ENCODE results near the gene EIF2S1. TPM values are rescaled to one million over a fixed set of nuclear protein-coding genes. Genes with fewer than 3 reads are reported as not detected.

Gene EIF2S1
- total RNA-seq, 1 experiment from 2014 or later: 116 TPM

DNA sequence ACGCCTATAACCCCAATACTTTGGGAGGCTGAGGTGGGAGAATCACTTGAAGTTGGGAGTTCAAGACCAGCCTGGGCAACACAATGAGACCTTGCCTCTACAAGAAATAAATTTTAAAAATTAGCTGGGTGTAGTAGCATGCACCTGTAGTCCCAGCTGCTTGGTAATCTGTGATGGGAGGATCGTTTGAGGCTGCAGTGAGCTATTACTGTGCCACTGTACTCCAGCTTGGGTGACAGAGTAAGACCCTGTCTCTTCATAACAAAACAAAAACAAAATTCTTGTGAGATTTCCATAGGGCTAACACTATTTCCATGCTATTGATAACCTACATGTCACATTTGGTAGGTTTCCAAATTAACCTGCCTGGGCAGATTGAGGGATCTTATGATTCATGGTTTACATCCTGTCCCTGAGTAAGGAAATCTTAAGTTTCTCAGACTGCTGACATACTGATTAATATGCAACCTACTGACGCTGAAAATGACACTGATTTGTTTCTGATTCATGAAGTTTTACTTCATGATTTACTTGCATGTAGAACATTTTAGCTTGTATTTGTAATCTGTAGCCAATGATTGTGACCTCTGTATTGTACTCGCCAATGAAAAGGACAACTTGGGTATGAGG, 16.4 kb upstream of the EIF2S1 start:
- intact Hi-C loops (cut with micrococcal nuclease; ENCODE audit: unreplicated experiment): no loop called here
- TF ChIP-seq CTCF (IDR thresholded peaks at IDR 0.05) (no peak), SIN3A (IDR thresholded peaks at IDR 0.05; ENCODE audit: borderline replicate concordance, insufficient read depth, low read depth, low read length) (no peak), TCF7L2 (IDR thresholded peaks at IDR 0.05; ENCODE audit: low read depth, low read length) (no peak), POLR2AphosphoS5 (IDR thresholded peaks at IDR 0.05; ENCODE audit: low read depth, low read length) (no peak)
- TF ChIP-seq, protein P1, sequence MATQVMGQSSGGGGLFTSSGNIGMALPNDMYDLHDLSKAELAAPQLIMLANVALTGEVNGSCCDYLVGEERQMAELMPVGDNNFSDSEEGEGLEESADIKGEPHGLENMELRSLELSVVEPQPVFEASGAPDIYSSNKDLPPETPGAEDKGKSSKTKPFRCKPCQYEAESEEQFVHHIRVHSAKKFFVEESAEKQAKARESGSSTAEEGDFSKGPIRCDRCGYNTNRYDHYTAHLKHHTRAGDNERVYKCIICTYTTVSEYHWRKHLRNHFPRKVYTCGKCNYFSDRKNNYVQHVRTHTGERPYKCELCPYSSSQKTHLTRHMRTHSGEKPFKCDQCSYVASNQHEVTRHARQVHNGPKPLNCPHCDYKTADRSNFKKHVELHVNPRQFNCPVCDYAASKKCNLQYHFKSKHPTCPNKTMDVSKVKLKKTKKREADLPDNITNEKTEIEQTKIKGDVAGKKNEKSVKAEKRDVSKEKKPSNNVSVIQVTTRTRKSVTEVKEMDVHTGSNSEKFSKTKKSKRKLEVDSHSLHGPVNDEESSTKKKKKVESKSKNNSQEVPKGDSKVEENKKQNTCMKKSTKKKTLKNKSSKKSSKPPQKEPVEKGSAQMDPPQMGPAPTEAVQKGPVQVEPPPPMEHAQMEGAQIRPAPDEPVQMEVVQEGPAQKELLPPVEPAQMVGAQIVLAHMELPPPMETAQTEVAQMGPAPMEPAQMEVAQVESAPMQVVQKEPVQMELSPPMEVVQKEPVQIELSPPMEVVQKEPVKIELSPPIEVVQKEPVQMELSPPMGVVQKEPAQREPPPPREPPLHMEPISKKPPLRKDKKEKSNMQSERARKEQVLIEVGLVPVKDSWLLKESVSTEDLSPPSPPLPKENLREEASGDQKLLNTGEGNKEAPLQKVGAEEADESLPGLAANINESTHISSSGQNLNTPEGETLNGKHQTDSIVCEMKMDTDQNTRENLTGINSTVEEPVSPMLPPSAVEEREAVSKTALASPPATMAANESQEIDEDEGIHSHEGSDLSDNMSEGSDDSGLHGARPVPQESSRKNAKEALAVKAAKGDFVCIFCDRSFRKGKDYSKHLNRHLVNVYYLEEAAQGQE (IDR thresholded peaks at IDR 0.05; ENCODE audit: insufficient read depth in 1 of 2, low read depth in 2 of 2, low read length in 1 of 2): no peak
- POLR2A ChIA-PET: interaction anchor here (0.7 kb wide), 1 partner anchor 91 kb away, joined by 6 read pairs; no protein-coding TSS in a partner anchor
- no TSS peak for BruUV-seq (replicated peaks)
- Histone ChIP-seq H3K9me3 (ENCODE audit: control insufficient read depth, insufficient read depth, low read depth, low read length) (no peaks in the 10 kb centered on the region), H3K4me3 (ENCODE audit: low read depth in 2 of 2, low read length in 2 of 2) (no peak overlapping the region), H3K4me1 (ENCODE audit: control insufficient read depth, insufficient read depth, low read length) (no peaks in the 10 kb centered on the region), H3K36me3 (ENCODE audit: control insufficient read depth, insufficient read depth, low read length) (peaks cover 11% of the 10 kb centered on the region), H3K27ac (ENCODE audit: low read length) (no peak overlapping the region), H3K27me3 (ENCODE audit: control insufficient read depth, insufficient read depth, low read length) (no peaks in the 10 kb centered on the region)
- no peak for ATAC-seq
- no peak for DNase-seq (ENCODE audit: low read depth, low spot score)
- CTCF ChIA-PET: no interaction called here
- in situ Hi-C loops (cut with HindIII; ENCODE audit: low pct_unique_long_range_greater_than_20kb, low sequenced_read_pairs): no loop called here

- intact Hi-C loops (cut with micrococcal nuclease; ENCODE audit: unreplicated experiment): no loop called here
- TF ChIP-seq CTCF (IDR thresholded peaks at IDR 0.05) (no peak), TCF7L2 (IDR thresholded peaks at IDR 0.05; ENCODE audit: low read depth, low read length) (no peak), POLR2AphosphoS5 (IDR thresholded peaks at IDR 0.05; ENCODE audit: low read depth, low read length) (no peak), SIN3A (IDR thresholded peaks at IDR 0.05; ENCODE audit: borderline replicate concordance, insufficient read depth, low read depth, low read length) (no peak)
- TF ChIP-seq, protein P1 (IDR thresholded peaks at IDR 0.05; ENCODE audit: insufficient read depth in 1 of 2, low read depth in 2 of 2, low read length in 1 of 2): no peak
- in situ Hi-C loops (cut with HindIII; ENCODE audit: low pct_unique_long_range_greater_than_20kb, low sequenced_read_pairs): no loop called here
- no peak overlapping the region for H3K4me3 ChIP-seq (ENCODE audit: low read depth in 2 of 2, low read length in 2 of 2)
- no TSS peak for BruUV-seq (replicated peaks)
- H3K27me3 ChIP-seq (ENCODE audit: control insufficient read depth, insufficient read depth, low read length): no peaks in the 10 kb centered on the region
- peaks cover 19% of the 10 kb centered on the region for H3K36me3 ChIP-seq (ENCODE audit: control insufficient read depth, insufficient read depth, low read length)
- no peak overlapping the region for H3K27ac ChIP-seq (ENCODE audit: low read length)
- ChIA-PET CTCF (no interaction called here), POLR2A (no interaction called here)
- no peaks in the 10 kb centered on the region for H3K9me3 ChIP-seq (ENCODE audit: control insufficient read depth, insufficient read depth, low read depth, low read length)
- H3K4me1 ChIP-seq (ENCODE audit: control insufficient read depth, insufficient read depth, low read length): no peaks in the 10 kb centered on the region
- ATAC-seq (no peak), DNase-seq (ENCODE audit: low read depth, low spot score) (no peak)
Measured at GRCh38 chr14:67345583-67345982, 14.5 kb upstream of the EIF2S1 start.

Data from Panc1 (cell line).